Stimulated activated CD4-positive, alpha-beta T cell treated with anti-CD3 and anti-CD28 coated beads, Interleukin-15, amount 100 ng/mL, for 24 hours (primary cell): ENCODE results near the gene GAB1.
A peak's percentile ranks its signal among the peaks of the same experiment; 100 is the strongest.

Experiments
- DNase-seq: peaks from one replicate; pipeline ENCODE4 v3.0.0-alpha.2; 2020

The GAB1 gene

DNA sequence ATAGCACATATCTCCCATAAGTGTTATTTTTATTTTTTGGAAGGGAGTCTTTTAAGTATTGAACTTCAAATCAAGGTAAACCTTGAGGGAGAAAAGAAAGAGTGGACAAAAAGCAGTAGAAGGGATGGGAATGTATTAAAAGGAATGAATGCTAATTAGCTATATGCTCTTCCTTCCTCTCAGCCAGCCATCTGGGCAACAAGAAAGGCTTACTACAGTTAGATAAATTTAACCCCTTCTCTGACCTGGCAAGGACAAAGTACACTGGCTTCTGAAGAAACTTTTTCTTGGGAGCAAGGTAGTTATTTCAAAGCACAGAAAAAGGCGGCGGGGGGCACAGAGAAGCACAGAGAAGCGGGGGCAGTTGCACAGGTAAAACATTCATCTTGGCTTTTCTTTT is 54.6 kb downstream of the GAB1 start:
- no peak for DNase-seq

DNA sequence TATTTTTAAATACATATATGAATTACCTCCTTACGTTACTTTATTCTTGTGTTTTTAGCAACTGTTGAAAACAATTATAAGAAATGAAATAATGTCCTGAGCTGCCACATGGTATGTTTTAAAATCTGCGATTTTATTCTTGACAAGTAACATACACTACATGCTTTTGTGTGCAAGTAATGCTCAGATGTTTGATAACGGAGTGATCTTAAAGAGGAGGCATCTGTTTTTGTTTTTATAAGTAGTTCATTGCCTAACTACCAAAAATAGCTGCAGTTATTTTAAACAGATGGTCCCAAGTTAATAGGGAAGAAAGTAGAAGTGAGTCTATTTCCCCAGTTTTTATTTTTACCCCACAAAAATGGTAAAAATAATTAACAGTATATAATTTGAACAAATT is 55.2 kb downstream of the GAB1 start:
- no peak for DNase-seq

DNA sequence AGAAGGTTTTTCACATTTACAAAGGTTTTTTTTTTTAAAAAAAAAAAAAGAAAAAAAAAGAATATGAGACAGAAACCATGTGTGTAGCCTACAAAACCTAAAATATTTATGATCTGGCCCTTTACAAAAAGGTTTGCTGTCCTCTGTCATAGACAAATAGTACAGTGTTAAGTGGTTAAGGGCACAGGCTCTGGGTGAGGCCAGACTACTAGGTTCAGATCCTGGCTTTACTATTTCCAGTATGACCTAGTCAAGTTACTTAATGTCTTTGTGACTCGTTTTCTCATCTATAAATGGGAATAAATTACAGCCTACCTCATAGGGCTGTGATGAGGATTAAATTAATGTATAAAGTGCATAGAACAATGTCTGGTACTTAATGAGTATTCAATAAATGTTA is 56.5 kb downstream of the GAB1 start:
- DNase-seq, result no peak

DNA sequence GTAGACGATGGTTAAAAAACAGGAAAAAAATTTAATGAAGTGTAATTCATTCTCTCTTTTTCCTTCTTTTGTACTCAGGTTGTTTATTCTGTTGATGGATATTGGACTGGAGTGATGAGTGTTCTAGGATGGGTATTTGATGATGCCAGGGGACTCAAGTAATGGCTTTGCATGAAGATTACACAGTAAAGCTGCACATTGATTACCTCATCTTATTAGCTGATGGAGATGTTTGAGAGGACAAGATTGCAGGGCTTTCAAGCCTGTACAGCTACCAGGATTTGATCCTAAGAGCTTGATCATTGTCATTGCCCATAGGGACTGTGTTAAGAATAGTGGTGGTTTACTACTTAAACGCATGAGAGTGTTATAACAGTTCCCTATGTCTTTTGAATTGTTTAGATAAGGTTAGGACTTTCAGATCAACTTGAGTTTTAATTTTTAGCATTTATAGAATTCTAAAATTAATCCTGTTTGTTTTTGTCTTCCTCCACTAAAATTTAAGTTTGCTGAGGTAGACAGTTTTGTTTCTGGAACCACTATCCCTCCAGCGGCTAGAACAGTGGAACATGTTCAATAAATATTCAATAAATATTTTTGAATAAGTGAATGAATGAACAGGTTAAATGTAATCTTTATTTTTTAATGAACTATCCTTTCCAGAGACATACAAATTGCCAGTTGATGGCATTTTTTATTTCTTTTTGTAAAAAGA is 58.2 kb downstream of the GAB1 start:
- DNase-seq, result no peak

DNA sequence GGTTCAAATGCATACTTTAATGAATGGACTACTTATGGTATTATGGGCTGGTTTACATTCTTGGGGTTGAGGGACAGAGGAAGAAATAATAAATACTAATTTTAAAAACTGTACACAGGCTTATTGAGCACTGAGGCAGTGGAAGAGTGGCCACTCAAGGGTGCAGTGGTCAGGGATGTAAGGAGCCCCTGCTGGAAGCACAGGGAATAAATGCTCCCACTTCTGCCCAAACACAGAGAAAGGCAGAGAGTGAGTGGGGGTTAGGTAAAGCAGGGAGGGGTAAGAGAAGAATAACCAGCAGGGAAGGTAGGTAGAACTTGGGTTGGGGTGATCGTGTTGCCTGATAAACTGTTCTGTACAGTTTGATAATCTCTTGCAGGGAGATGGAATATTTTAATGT is 60.0 kb downstream of the GAB1 start:
- no peak for DNase-seq

DNA sequence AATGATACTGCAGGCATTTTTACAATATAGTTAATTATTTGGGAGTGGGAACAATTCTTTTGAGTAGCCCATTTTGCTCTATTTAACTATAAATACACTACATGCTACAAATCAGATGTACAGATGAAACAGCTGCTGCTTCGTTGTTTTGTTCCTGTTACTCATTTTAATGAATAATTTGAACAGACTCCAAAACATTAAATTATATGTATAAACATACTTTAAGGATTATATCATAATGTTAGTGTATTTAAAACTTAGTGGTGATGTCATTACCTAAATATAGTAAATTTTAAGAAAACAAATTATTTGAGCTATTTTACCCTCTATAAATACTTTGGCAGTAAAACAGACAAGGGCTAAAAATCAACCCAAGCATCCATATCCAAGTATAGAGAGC is 60.7 kb downstream of the GAB1 start:
- no peak for DNase-seq

DNA sequence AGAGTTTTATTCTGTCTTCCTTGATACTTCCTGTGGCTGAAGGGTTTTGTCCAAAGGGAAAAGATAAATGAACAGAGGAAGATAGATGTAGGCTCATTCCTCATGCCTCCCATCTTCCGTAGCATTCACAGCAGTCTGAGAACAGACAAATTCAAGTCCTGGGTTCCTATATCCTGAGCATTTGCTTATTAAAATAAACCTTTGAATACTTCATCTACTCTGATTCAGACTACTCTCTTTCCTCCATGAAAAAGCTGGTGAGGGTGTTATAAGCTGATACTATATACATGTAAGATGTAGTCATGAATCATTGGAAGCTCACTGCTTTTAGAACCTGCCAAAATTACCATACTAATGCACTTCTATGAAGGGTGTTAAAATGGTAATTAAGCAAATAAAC is 61.2 kb downstream of the GAB1 start:
- no peak for DNase-seq

DNA sequence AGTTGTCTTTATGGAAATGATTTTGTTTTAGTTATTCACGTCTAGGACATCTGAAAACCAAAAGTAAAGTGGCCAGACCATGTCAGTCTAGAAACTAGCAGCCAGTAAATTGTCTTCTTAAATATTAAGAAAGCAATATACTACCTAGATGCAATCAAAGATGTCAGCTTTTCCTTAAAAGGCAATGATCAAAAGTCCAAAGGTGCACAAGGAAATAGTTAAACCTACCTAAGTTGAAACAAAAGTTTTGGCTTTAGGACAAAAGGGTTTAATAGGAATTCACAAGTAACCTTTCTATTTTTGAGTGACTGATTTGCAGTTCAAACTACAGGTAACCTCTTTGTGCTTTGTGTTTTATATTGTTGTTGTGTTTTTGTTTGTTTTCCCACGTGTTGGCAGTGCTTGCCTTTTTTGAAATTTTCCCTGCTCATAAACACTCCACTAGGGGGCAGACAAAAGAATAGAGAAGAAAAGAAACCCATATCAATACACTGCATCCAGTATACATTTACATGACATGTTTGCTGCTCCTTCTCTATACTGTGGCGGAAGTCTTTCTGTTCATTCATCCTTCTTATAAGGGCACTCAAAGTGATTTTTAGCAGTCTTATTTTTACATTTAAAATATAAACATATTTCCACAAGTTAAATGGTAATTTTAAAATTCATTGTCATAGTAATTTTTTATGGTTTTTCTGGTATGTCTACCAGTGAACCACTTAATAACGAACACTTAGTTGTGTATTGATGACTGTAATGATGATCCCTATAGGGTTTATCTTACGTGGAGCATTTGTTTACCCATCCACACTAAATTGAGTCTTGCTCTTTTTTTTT is 62.7 kb downstream of the GAB1 start:
- DNase-seq, result no peak

DNA sequence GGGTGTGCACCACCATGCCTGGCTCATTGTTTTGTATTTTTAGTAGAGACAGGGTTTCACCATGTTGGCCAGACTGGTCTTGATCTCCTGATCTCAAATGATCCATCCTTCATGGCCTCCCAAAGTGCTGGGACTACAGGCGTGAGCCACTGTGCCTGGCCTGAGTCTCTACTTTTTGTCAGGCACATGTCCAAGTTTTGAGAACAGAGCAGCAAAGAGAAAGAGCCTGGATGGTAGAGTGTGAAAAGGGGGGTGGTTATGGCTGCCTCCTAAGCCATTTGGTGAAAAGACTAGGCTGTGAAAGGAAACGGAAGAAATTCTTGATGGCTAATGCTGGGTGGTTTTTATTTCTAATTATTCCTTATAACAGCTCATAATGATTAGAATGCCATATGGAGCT is 63.4 kb downstream of the GAB1 start:
- DNase-seq, result no peak

DNA sequence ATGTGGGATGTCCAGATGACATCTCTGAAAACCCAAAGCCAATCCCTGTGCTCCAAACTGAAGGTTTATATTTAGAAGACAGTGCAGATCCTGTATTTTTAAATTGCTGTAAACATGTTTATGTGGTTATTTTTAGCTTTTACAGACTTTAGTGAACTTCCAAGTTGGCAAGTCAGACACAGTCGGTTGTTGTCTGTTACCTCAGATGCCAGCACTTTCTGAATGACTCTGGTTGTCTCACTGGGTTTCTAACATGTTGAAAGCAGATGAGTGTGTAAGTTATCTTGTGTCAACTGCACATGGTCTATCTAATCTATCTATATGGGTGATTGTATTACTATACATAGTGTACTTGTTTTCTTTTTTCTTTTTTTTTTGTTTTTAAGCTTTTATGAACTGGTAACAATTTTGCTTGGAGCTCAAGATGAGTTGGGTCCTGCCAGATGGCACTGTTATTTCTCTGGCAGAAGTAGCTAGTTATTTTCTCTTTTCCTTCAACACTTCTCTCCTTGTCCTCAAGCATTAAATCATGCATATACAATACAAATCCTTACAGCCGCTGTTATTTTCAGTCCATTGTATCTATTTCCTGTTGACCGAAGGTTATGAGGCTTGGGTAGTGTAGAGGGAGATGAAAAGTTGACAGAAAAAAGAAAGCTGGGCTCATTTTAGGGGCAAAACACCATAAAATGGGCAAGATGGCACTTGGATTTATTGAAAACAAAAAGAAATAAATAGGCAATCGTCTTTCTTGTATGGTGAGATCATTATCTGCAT is 66.3 kb downstream of the GAB1 start:
- DNase-seq, result no peak

DNA sequence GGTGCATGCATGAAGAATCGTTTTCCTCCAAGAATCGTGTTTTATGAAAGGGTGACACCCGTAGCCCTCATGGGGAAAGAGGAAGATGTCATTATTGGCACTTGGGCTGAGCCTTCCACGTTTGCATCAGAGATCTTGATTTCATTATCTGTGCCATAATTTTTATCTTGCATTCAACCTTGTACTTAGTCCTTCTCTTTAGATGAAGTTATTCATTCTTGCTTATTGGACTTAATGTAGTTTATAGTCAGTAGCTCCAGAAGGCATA is 66.8 kb downstream of the GAB1 start:
- no peak for DNase-seq

DNA sequence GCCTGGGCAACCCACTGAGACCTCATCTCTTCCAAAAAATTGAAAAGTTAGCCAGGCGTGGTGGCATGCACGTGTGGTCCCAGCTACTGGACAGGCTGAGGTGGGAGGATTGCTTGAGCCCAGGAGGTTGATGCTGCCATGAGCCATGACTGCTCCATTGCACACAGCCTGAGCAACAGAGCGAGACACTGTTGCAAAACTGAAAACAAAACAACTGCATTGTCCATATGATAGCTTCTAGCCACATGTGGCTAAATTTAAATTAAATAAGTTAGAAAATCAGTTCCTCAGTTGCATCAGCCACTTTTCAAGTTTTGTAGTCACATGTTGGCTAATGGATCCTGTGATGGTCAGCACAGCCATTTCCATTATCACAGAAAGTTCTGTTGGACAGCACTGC is 67.9 kb downstream of the GAB1 start:
- DNase-seq, result no peak

DNA sequence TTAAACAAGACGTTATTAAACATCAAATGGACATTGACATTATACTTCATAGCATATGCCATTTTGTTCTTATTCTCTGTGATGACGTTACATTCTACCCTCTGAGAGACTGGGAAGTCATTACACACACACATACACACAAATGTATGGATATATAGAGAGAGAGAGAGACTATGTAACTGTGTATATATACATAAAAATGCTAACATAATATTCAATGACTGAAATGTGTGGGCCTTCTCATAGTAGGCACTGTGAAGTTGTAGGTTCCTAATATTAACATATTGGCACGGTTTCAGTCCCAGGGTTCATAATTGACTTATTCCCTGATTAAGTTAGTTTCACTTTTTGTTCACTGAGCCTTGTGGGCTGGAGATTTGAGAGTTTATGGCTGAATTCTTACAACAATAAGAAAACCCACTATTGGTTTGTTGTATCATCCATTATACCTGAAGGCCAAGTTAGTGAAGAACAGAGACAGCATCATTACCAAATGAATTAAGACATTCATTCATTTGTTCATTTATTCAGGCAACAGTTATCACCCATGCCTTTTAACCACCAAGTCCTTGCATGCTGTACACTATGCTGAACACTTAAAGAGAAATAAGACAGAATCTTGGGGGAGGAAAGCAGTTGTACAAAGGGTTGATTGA is 68.5 kb downstream of the GAB1 start:
- no peak for DNase-seq

DNA sequence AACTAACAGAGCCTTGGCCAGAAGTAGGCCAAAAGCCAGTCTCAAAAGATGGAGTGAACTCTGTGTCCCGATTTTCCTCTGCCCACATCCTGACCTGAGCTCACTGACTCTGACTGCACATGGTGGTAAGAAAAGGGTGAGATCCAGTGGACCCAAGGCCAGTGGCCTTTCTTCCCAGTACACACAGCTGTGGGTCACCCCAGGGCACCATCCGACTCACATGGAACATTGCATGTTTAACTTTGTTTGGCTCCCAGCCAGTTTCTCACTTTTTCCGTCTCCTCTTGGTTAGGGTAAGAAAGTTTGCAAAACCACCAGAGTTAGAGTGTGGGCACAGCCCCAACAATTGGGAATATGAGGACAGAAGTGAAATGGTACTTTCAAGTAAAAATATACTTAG is 69.8 kb downstream of the GAB1 start:
- DNase-seq, result peak; percentile 30

DNA sequence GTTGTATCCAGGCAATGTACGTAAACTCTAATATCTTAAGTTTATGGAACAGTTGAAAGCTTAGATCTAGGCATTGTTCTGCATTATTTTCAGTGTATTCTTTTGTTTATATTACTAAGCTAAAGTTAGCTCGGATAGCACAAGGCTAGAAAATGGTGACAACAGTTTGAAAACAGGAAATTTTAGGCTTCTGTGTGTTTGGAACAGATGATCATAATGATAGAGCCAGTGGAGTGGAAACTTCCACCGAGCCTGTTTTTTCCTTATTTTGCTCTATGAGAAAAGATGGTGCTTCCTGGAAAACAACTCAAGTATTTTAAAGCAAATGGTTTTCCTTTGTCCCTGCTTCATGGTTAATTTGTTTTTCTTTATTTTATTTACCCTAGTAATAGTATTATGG is 70.8 kb downstream of the GAB1 start:
- no peak for DNase-seq

DNA sequence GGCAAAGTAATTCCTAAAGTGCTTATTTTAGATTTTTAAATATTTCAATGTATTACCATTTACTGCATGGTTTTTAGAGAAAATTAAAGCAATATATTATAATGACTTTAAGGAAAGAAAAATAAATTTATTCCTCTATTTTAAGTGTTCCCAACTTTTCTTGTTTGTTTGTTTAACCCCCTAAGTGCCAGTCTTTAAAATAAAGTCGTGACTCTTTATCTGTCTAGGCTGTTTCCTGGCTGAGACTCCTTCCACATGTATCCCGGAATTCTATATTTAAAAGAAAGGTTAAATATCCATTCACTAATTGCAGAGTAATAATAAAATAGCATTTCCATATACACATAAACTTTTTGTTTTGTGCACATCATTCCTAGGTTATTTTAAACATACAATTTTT is 71.2 kb downstream of the GAB1 start:
- DNase-seq, result no peak

DNA sequence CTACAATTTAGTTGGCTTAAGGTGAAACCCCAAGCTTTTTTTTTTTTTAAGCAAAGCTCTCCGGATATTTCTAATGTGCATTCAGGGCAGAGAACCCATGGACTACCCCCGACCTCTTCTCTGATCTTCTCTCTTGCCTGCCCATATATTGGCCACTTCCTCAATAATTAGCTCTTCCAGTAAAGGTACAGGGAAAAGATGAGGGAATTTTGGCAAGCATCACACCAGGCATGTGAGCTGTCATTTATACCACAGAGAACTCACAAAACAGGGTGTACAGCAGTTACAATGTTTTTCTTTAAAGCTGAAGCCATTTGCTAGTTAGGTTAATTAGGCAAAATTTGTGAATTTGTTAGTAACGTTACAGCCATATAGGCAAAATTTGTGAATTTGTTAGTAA is 73.3 kb downstream of the GAB1 start:
- DNase-seq, result no peak

DNA sequence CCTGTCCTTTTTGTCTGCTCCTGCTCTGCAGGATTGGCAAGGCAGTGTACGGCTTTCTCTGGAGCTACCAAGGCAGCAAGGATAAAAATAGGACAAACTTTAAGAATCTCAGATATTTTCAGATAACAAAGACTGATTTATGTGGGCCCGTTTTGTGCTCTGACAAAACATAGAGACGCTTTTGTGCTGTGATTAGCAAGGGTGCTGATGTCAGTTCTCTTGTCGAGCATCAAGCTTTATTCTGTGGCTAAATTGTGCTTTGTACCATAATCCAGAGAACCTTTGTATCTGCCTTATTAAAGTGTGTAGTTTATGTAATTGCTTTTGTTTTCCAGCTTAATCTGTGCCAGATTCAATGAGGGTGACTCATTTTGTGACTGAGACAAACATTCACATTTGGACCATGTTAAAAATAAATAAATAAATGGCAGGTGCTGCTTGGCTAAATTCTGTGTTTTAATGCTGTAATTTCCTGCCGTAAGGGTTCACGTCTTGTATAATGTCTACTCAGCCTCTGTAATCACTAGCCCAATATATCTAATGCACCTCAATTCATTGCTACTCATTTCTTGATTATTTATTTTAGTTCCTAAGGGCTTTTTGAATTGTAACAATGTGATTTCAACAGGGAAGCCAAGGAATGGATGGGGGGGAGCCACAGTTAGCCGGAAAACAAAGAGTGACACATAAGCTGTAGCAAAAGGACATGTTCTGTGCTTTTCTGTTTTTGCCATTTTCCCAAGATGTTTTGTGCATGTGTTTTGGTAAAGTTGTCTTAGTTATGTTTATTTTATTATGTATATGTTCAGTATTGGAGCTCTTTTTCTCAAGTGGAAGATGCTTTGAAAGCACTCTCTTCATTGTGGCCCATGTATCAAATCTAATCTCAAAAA is 75.1 kb downstream of the GAB1 start:
- no peak for DNase-seq

DNA sequence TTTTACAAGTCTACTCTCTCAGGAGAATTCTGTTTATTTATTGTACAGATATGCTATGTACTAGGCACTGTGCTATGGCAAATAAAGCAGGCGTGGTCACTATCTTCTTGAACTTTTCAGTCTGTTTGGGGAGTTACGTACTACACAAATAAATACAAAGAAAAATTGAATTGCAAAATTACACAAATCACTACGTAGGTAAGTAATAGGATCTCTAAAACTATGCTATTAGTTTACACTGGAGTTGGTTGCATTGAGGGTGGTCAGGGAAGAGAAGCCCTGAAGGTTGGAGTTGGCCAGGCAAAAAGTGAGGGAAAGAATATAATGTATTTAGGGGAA is 75.7 kb downstream of the GAB1 start:
- no peak for DNase-seq

DNA sequence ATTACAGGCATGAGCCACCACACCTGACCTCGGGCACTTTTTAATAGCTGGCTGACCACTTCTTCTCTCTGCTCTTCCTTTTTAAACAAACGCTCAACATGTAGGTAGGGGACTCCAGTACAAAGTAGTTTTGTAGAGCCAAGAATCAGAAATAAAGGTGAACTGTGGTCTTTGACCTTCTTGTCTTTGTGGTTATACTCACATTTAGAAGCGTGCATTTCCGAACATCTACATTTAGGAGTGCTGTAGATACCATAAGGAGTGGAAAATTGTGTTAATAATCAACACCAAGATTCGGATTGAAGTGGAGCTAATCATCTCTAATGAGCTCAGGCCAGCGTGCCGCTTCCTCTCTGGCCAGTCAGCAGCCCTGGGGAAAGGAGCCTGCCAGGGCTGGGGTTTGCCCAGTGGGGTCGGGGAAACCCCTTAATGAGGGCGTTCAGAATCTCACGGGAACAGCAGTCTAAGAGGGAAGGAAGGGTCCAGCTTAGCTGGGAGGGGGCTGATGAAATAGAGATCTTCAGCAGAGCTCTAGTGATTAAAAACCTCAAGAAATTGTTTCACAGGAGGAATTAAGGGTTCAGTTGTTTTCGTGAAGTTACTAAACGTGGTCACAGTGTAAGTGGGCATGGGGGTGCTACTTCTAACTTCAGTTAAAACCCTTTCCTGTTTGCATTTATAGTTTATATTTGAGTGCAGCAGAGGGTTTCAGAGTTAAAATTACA is 81.2 kb downstream of the GAB1 start:
- DNase-seq, result no peak

DNA sequence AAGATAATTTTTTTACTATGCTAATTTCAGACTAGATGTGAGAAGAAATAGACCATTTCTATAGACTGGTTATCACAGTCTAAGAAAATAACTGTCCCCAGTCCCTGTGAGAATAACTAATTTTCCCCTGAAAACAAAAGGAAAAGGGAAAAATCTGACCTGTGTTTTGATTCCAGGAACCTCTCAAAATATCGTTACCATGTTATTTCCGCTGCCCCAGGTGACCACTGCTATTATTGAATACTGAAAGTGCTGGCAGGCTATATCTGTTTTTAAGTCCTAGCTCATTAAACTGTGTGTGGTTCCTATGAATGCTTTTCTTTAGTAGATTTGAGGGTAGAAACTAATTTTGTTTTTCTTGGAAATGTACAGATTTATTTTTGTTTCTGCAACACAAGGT is 83.6 kb downstream of the GAB1 start:
- DNase-seq, result no peak

DNA sequence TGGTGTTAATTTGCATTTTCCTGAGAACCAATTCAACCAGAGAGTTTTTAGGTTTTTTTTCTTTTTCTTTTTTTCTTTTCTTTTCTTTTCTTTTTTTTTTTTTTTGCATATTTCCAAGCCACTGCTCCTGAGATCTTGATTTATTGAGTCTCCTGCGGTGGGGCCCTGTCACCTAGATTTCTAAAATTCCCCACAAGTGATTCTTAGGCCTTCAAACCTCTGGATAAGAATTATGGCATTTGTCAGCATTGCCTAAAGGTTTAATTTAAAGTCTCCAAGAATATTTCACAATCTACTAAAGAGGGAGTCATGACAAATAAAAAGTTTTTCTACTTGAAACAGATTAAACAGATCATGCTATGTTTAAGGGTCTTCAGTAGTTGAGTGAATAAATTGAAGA is 84.9 kb downstream of the GAB1 start:
- DNase-seq, result no peak
